Stimulated activated CD4-positive, alpha-beta T cell treated with anti-CD3 and anti-CD28 coated beads, Interleukin-2, amount 100 ng/mL, for 24 hours (primary cell): ENCODE data around the gene KIF13A.

ENCODE experiments used
- DNase-seq, 2 donors: peaks; one replicate each; pipeline ENCODE4 v3.0.0-alpha.2; 2020

KIF13A gene

GRCh38 chr6:17714879-17715851, 272.3 kb downstream of the KIF13A start:
- peak; percentile 38 to 45 for DNase-seq

GRCh38 chr6:17714177-17714576, 273.3 kb downstream of the KIF13A start:
- no peak for DNase-seq

DNA sequence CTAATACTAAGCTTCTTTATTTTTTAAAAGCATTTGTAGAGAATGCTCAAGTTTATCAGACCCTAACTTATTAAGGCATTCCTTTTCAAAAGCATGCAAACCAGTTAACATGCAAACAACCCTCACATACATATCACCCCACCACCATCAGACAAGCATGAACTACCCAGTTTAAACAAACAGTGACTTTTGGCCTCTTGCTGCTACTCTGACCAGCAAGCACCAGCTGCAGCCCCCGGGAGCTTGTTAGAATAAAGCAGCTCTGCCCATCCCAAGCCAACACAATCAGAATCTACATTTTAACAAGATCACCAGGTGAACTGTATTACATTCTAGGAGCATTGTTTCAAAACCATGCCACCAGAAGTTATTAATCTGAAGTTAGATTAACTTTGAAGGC, 274.9 kb downstream of the KIF13A start:
- no peak for DNase-seq

- DNase-seq, result no peak
Measured at GRCh38 chr6:17710331-17710730, 277.1 kb downstream of the KIF13A start.

GRCh38 chr6:17709476-17709875, 278.0 kb downstream of the KIF13A start:
- DNase-seq, result no peak
